ENCODE data around the gene MAGI1. TPM values are rescaled to one million over a fixed set of nuclear protein-coding genes. Genes with fewer than 3 reads are reported as not detected.

MAGI1 gene
- total and polyA plus RNA-seq, 2 experiments from 2014 or later, result 33.9 to 87.0 TPM

DNA sequence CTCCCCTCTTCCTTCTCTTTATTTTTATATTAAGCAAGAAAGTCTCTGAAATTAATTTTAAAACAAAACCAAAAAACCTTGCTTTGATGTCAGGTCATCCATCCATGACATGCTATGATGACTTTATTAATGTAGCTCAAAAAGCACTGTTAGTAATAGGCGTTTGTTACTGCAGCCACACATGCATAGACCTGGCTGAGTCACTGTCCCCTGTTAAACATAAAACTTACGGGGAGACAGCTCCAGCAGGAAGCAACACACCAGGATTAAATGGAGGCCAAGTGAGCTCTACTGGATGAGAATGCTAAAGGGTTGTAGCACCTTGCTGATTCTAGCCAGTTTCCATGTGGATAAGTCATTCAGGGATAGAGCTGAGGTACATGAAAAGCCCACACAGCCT lies 661.1 kb downstream of the MAGI1 start:
- Histone ChIP-seq H3K27me3 (no peaks in the 10 kb centered on the region), H3K4me3 (no peak overlapping the region), H3K27ac (no peak overlapping the region), H3K9me3 (ENCODE audit: low read depth) (no peaks in the 10 kb centered on the region), H3K4me1 (ENCODE audit: low read depth) (no peaks in the 10 kb centered on the region), H3K36me3 (peaks cover 22% of the 10 kb centered on the region)
- TF ChIP-seq, protein P1, sequence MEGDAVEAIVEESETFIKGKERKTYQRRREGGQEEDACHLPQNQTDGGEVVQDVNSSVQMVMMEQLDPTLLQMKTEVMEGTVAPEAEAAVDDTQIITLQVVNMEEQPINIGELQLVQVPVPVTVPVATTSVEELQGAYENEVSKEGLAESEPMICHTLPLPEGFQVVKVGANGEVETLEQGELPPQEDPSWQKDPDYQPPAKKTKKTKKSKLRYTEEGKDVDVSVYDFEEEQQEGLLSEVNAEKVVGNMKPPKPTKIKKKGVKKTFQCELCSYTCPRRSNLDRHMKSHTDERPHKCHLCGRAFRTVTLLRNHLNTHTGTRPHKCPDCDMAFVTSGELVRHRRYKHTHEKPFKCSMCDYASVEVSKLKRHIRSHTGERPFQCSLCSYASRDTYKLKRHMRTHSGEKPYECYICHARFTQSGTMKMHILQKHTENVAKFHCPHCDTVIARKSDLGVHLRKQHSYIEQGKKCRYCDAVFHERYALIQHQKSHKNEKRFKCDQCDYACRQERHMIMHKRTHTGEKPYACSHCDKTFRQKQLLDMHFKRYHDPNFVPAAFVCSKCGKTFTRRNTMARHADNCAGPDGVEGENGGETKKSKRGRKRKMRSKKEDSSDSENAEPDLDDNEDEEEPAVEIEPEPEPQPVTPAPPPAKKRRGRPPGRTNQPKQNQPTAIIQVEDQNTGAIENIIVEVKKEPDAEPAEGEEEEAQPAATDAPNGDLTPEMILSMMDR (IDR thresholded peaks at IDR 0.05; ENCODE audit: low read depth, low read length), result no peak
- no peak for DNase-seq (ENCODE audit: low read depth in 1 of 2, low spot score in 1 of 2)

- Histone ChIP-seq H3K9me3 (ENCODE audit: low read depth) (no peaks in the 10 kb centered on the region), H3K4me1 (ENCODE audit: low read depth) (no peaks in the 10 kb centered on the region), H3K36me3 (peaks cover 16% of the 10 kb centered on the region), H3K27me3 (no peaks in the 10 kb centered on the region), H3K27ac (no peak overlapping the region), H3K4me3 (no peak overlapping the region)
- no peak for DNase-seq (ENCODE audit: low read depth in 1 of 2, low spot score in 1 of 2)
- TF ChIP-seq, protein P1 (IDR thresholded peaks at IDR 0.05; ENCODE audit: low read depth, low read length), result no peak
These were observed 662.3 kb downstream of the MAGI1 start for GRCh38 chr3:65376426-65376825.

DNA sequence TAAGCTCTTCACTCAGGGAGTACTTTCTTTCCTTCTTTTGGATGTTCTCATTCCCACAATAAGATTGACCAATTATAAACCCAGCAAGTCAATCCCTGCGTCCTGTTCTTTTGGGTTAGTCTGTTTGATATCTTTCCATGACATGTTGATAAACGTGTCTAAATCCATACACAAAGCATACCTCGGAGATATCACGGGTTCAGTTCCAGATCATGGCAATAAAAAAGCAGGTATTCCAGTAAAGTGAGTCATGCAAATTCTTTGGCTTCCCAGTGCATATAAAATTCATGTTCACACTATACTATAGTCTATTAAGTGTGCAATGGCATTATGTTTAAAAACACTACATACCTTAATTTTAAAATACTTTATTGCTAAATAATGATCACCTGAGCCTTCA lies 667.7 kb downstream of the MAGI1 start:
- H3K4me1 ChIP-seq (ENCODE audit: low read depth), result no peaks in the 10 kb centered on the region
- H3K36me3 ChIP-seq, result peaks cover 7% of the 10 kb centered on the region
- H3K9me3 ChIP-seq (ENCODE audit: low read depth), result no peaks in the 10 kb centered on the region

DNA sequence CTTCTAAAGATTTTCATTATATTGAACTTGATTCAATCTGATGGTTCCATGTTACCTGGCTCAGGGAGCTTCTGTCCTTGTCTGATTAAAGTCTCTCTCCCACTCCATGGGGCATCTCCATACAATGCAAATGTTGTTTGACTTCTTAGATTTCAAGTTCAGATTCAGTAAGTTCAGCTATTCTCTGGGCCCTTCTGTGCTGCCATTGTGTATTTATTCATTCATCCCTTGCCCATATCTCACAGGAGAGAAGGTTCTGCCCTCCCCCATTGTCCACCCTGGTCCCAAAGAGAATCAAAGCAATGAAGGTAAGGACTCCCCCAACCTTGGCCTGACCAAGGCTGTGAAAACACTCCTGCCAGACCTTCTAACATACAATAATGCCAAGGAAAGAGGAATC lies 669.9 kb downstream of the MAGI1 start:
- no peak overlapping the region for H3K4me3 ChIP-seq
- no peaks in the 10 kb centered on the region for H3K4me1 ChIP-seq (ENCODE audit: low read depth)
- peaks cover 14% of the 10 kb centered on the region for H3K36me3 ChIP-seq
- no peaks in the 10 kb centered on the region for H3K9me3 ChIP-seq (ENCODE audit: low read depth)
- DNase-seq (ENCODE audit: low read depth in 1 of 2, low spot score in 1 of 2), result no peak
- TF ChIP-seq, protein P1 (IDR thresholded peaks at IDR 0.05; ENCODE audit: low read depth, low read length), result no peak
- no peak overlapping the region for H3K27ac ChIP-seq
- H3K27me3 ChIP-seq, result no peaks in the 10 kb centered on the region

More for the DNA sequence above, 667.7 kb downstream of the MAGI1 start:
- Histone ChIP-seq H3K27me3 (no peaks in the 10 kb centered on the region), H3K27ac (no peak overlapping the region), H3K4me3 (no peak overlapping the region)
- DNase-seq (ENCODE audit: low read depth in 1 of 2, low spot score in 1 of 2), result no peak
- TF ChIP-seq, protein P1 (IDR thresholded peaks at IDR 0.05; ENCODE audit: low read depth, low read length), result no peak

DNA sequence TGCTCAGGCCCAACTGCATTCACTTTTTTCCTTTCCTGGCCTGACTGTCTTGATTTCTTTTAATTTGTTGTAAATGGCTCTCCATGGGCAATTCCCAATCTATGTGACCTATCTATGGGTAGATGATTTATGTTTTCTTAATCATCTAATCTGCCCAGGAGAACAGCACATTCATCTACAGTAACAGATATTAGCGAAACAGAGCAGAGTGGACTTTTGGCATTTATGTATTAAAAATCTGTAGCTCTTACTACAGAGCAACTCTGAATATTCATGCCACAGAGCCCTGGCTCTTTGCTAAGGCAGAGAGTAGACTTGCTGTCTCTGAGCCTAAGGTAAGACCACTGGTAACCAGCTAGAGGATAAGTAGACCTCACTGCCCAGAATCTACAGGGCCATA lies 676.0 kb downstream of the MAGI1 start:
- no peak overlapping the region for H3K27ac ChIP-seq
- TF ChIP-seq, protein P1 (IDR thresholded peaks at IDR 0.05; ENCODE audit: low read depth, low read length), result no peak
- peaks cover 30% of the 10 kb centered on the region for H3K36me3 ChIP-seq
- no peak for DNase-seq (ENCODE audit: low read depth in 1 of 2, low spot score in 1 of 2)
- H3K4me1 ChIP-seq (ENCODE audit: low read depth), result no peaks in the 10 kb centered on the region
- H3K9me3 ChIP-seq (ENCODE audit: low read depth), result no peaks in the 10 kb centered on the region
- no peaks in the 10 kb centered on the region for H3K27me3 ChIP-seq
- no peak overlapping the region for H3K4me3 ChIP-seq

GRCh38 chr3:65361448-65361847 lies 677.3 kb downstream of the MAGI1 start:
- no peak for DNase-seq (ENCODE audit: low read depth in 1 of 2, low spot score in 1 of 2)
- Histone ChIP-seq H3K36me3 (peaks cover 30% of the 10 kb centered on the region), H3K27ac (no peak overlapping the region), H3K27me3 (no peaks in the 10 kb centered on the region), H3K4me3 (no peak overlapping the region), H3K4me1 (ENCODE audit: low read depth) (no peaks in the 10 kb centered on the region), H3K9me3 (ENCODE audit: low read depth) (no peaks in the 10 kb centered on the region)
- TF ChIP-seq, protein P1 (IDR thresholded peaks at IDR 0.05; ENCODE audit: low read depth, low read length), result no peak
